H1 (cell line): ENCODE results near the gene NABP2.

ENCODE experiments used
- CTCF ChIP-seq, 3 experiments: IDR thresholded peaks; 1 replicate in 2 of 3; 2 replicates in 1 of 3; pipeline versions ENCODE4 v1.5.1 to v1.6.1; 2011; ENCODE audit warnings: low read length in 3 of 3, mild to moderate bottlenecking in 3 of 3, inconsistent platforms in 2 of 3, low read depth in 1 of 3, moderate library complexity in 1 of 3; ENCODE audit not compliant: insufficient read depth in 1 of 3; ENCODE audit errors: control extremely low read depth in 1 of 3
- EZH2 ChIP-seq: fragments of 200-600 bp; sonication (generic); IDR thresholded peaks from 2 replicates; pipeline ENCODE4 v1.7.1; 2012; ENCODE audit warnings: low read depth, mild to moderate bottlenecking, moderate library complexity, low read length, inconsistent platforms; ENCODE audit not compliant: severe bottlenecking
- JUND ChIP-seq: IDR thresholded peaks from 2 replicates; pipeline ENCODE4 v1.6.1; 2011; ENCODE audit warnings: mild to moderate bottlenecking, improper control_type of control experiment, low read length
- NRF1 ChIP-seq: IDR thresholded peaks from 2 replicates; pipeline ENCODE4 v1.6.1; 2011; ENCODE audit warnings: mild to moderate bottlenecking, low read depth, low read length, improper control_type of control experiment
- POLR2A ChIP-seq, 2 experiments: IDR thresholded peaks; 1 replicate in 1 of 2; 2 replicates in 1 of 2; pipeline ENCODE4 v1.6.1; 2011; ENCODE audit warnings: low read depth in 2 of 2, low read length in 2 of 2, mild to moderate bottlenecking in 2 of 2; ENCODE audit errors: control extremely low read depth in 1 of 2
- POLR2AphosphoS5 ChIP-seq: IDR thresholded peaks from 2 replicates; pipeline ENCODE4 v1.6.1; 2011; ENCODE audit warnings: low read depth, low read length
- RFX5 ChIP-seq: IDR thresholded peaks from 2 replicates; pipeline ENCODE4 v1.6.1; 2011; ENCODE audit warnings: low read depth, low read length, improper control_type of control experiment, borderline replicate concordance
- RNF2 ChIP-seq: fragments of 200-900, 300-1000 bp; sonication (generic); IDR thresholded peaks from 2 replicates; pipeline ENCODE4 v1.7.1; 2016; ENCODE audit warnings: borderline replicate concordance, low read depth, mild to moderate bottlenecking, antibody characterized with exemption, low read length; ENCODE audit not compliant: poor library complexity, severe bottlenecking; ENCODE audit errors: missing control alignments
- SIN3A ChIP-seq, 2 experiments: IDR thresholded peaks in 1 of 2; conservative IDR thresholded peaks in 1 of 2; 2 replicates each; pipeline ENCODE4 v1.6.1; 2011 to 2012; ENCODE audit warnings: low read length in 2 of 2, improper control_type of control experiment in 1 of 2, low read depth in 1 of 2, mild to moderate bottlenecking in 1 of 2
- SIX5 ChIP-seq: IDR thresholded peaks from 2 replicates; pipeline ENCODE4 v1.6.1; 2011; ENCODE audit warnings: mild to moderate bottlenecking, low read depth, low read length
- SP2 ChIP-seq: IDR thresholded peaks from 2 replicates; pipeline ENCODE4 v1.6.1; 2012; ENCODE audit warnings: mild to moderate bottlenecking, low read length, inconsistent platforms
- ZNF274 ChIP-seq: IDR thresholded peaks from 2 replicates; pipeline ENCODE4 v1.7.0; 2012; ENCODE audit warnings: low read length, borderline replicate concordance; ENCODE audit errors: extremely low read depth

DNA sequence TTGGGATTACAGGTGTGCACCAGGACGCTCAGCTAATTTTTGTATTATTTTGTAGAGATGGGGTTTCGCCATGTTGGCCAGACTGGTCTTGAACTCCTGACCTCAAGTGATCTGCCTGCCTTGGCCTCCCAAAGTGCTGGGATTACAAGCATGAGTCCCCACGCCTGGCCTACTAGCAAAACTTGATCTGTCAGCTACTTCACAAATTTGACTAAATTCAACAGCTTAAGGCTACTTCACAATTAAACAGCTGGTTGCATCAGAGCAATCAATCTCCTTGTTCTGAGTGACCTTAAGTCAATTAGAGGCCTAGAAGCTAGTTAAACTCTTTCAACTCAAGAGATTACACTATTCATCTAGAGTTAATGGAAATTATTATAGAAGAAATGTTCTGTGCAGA, 54.8 kb downstream of the NABP2 start:
- TF ChIP-seq SIN3A (conservative IDR thresholded peaks at IDR 0.05 in 1 of 2, IDR thresholded peaks at IDR 0.05 in 1 of 2; ENCODE audit: low read depth in 1 of 2, low read length in 2 of 2) (no peak), CTCF (IDR thresholded peaks at IDR 0.05; ENCODE audit: control extremely low read depth in 1 of 3, insufficient read depth in 1 of 3, low read depth in 1 of 3, low read length in 3 of 3) (no peak), POLR2AphosphoS5 (no peak), SIX5 (no peak), EZH2 (no peak), ZNF274 (no peak), RNF2 (no peak), SP2 (no peak), RFX5 (no peak), NRF1 (no peak), POLR2A (IDR thresholded peaks at IDR 0.05; ENCODE audit: control extremely low read depth in 1 of 2, low read depth in 2 of 2, low read length in 2 of 2) (no peak), JUND (no peak)
